Trophoblast cell (in vitro differentiated cells and primary cell): ENCODE data around the gene SORL1.

Source experiments
- DNase-seq, 2 donors: peaks; one replicate each; pipeline ENCODE4 v3.0.0-alpha.2; 2016
- H2AFZ ChIP-seq: 2 replicates; pipeline ENCODE4 v1.6.1; 2013; ENCODE audit warnings: low read length, moderate library complexity, mild to moderate bottlenecking; ENCODE audit not compliant: insufficient read depth, poor library complexity
- H2AK5ac ChIP-seq: 2 replicates; pipeline ENCODE4 v1.6.1; 2013; ENCODE audit warnings: mild to moderate bottlenecking, low read length
- H2BK120ac ChIP-seq: 2 replicates; pipeline ENCODE4 v1.6.1; 2013; ENCODE audit warnings: low read length, mild to moderate bottlenecking, moderate library complexity; ENCODE audit not compliant: insufficient read depth, poor library complexity
- H2BK12ac ChIP-seq: 2 replicates; pipeline ENCODE4 v1.6.1; 2013; ENCODE audit warnings: mild to moderate bottlenecking, low read length, moderate library complexity
- H2BK5ac ChIP-seq: 2 replicates; pipeline ENCODE4 v1.6.1; 2013; ENCODE audit warnings: low read length, low read depth, moderate library complexity, mild to moderate bottlenecking; ENCODE audit not compliant: poor library complexity
- H3K14ac ChIP-seq: 2 replicates; pipeline ENCODE4 v1.6.1; 2013; ENCODE audit warnings: mild to moderate bottlenecking, low read length
- H3K18ac ChIP-seq: 2 replicates; pipeline ENCODE4 v1.6.1; 2013; ENCODE audit warnings: mild to moderate bottlenecking, low read length
- H3K23ac ChIP-seq: 2 replicates; pipeline ENCODE4 v1.6.1; 2013; ENCODE audit warnings: low read length
- H3K27ac ChIP-seq: 2 replicates; pipeline ENCODE4 v1.5.1; 2013; ENCODE audit warnings: low read depth, mild to moderate bottlenecking, inconsistent platforms, low read length, moderate library complexity
- H3K27me3 ChIP-seq: 2 replicates; pipeline ENCODE4 v1.6.1; 2013; ENCODE audit warnings: inconsistent platforms, mild to moderate bottlenecking, low read length, moderate library complexity; ENCODE audit not compliant: insufficient read depth
- H3K36me3 ChIP-seq, 2 experiments: 1 replicate in 1 of 2; 2 replicates in 1 of 2; pipeline ENCODE4 v1.6.1; 2013; ENCODE audit warnings: low read length in 2 of 2, mild to moderate bottlenecking in 2 of 2, moderate library complexity in 1 of 2; ENCODE audit not compliant: insufficient read depth in 2 of 2, control insufficient read depth in 1 of 2
- H3K4ac ChIP-seq: 2 replicates; pipeline ENCODE4 v1.6.1; 2013; ENCODE audit warnings: low read depth, mild to moderate bottlenecking, low read length, moderate library complexity
- H3K4me1 ChIP-seq, 2 experiments: 1 replicate in 1 of 2; 2 replicates in 1 of 2; pipeline ENCODE4 v1.6.1; 2013; ENCODE audit warnings: low read length in 2 of 2, mild to moderate bottlenecking in 2 of 2, moderate library complexity in 1 of 2; ENCODE audit not compliant: insufficient read depth in 2 of 2, control insufficient read depth in 1 of 2
- H3K4me2 ChIP-seq: 2 replicates; pipeline ENCODE4 v1.6.1; 2013; ENCODE audit warnings: inconsistent platforms, mild to moderate bottlenecking, low read length, moderate library complexity
- H3K4me3 ChIP-seq: 2 replicates; pipeline ENCODE4 v1.5.1; 2013; ENCODE audit warnings: mild to moderate bottlenecking, low read depth, low read length, inconsistent platforms
- H3K79me1 ChIP-seq: one replicate; pipeline ENCODE4 v1.6.1; 2013; ENCODE audit warnings: low read length
- H3K79me2 ChIP-seq: 2 replicates; pipeline ENCODE4 v1.6.1; 2013; ENCODE audit warnings: low read length, mild to moderate bottlenecking; ENCODE audit not compliant: control insufficient read depth, insufficient read depth, poor library complexity
- H3K9ac ChIP-seq: 2 replicates; pipeline ENCODE4 v1.6.1; 2013; ENCODE audit warnings: mild to moderate bottlenecking, low read length
- H3K9me3 ChIP-seq: 2 replicates; pipeline ENCODE4 v1.6.1; 2013; ENCODE audit warnings: low read depth, mild to moderate bottlenecking, control low read depth, inconsistent platforms, low read length; ENCODE audit not compliant: insufficient read depth
- H4K12ac ChIP-seq: 2 replicates; pipeline ENCODE4 v1.6.1; 2013; ENCODE audit warnings: low read depth, mild to moderate bottlenecking, low read length, moderate library complexity
- H4K8ac ChIP-seq: 2 replicates; pipeline ENCODE4 v1.6.1; 2013; ENCODE audit warnings: low read depth, mild to moderate bottlenecking, low read length, moderate library complexity
- H4K91ac ChIP-seq: one replicate; pipeline ENCODE4 v1.6.1; 2013; ENCODE audit warnings: low read depth, mild to moderate bottlenecking, low read length, moderate library complexity
- WGBS: extraction: QIAGEN DNeasy Blood & Tissue Kit; methylation state at CpG from one replicate; pipeline ENCODE4 v1.1.7; 2013; ENCODE audit warnings: missing lambda C conversion rate; ENCODE audit not compliant: insufficient read length, insufficient coverage; ENCODE audit errors: extremely low coverage; 5-methylcytosine and 5-hydroxymethylcytosine counted together

SORL1 gene

GRCh38 chr11:121517996-121518395 is 65.9 kb downstream of the SORL1 start:
- Histone ChIP-seq H3K9me3 (no peaks in the 10 kb centered on the region), H3K4me3 (no peak overlapping the region), H4K12ac (no peak overlapping the region), H2BK120ac (no peak overlapping the region), H3K27me3 (no peaks in the 10 kb centered on the region), H3K14ac (no peak overlapping the region), H3K23ac (no peak overlapping the region), H3K4me1 (peaks cover 0 to 4% of the 10 kb centered on the region in 2 experiments), H2AK5ac (no peak overlapping the region), H3K18ac (no peak overlapping the region), H2AFZ (no peak overlapping the region), H3K4me2 (no peak overlapping the region), H3K4ac (no peak overlapping the region), H3K79me2 (no peaks in the 10 kb centered on the region), H4K8ac (no peak overlapping the region), H3K36me3 (peaks cover 2% of the 10 kb centered on the region in 2 experiments), H2BK12ac (no peak overlapping the region), H3K27ac (no peak overlapping the region), H3K9ac (no peak overlapping the region), H4K91ac (no peak overlapping the region), H3K79me1 (no peaks in the 10 kb centered on the region), H2BK5ac (no peak overlapping the region)
- DNase-seq: no peak
- no CpG with 5 or more reads among the region's 1 CpG for WGBS

GRCh38 chr11:121520243-121521144 is 68.4 kb downstream of the SORL1 start:
- no peak overlapping the region for H3K9ac ChIP-seq
- no peak for DNase-seq
- no peaks in the 10 kb centered on the region for H3K27me3 ChIP-seq
- no peak overlapping the region for H3K4ac ChIP-seq
- H3K23ac ChIP-seq: no peak overlapping the region
- no peak overlapping the region for H2BK12ac ChIP-seq
- H3K4me2 ChIP-seq: no peak overlapping the region
- H4K12ac ChIP-seq: no peak overlapping the region
- no peak overlapping the region for H4K91ac ChIP-seq
- H3K4me3 ChIP-seq: no peak overlapping the region
- no peak overlapping the region for H4K8ac ChIP-seq
- H2AFZ ChIP-seq: no peak overlapping the region
- H2BK5ac ChIP-seq: no peak overlapping the region
- H3K14ac ChIP-seq: no peak overlapping the region
- H2AK5ac ChIP-seq: no peak overlapping the region
- H3K9me3 ChIP-seq: no peaks in the 10 kb centered on the region
- peaks cover 2% of the 10 kb centered on the region in 2 experiments for H3K36me3 ChIP-seq
- no peak overlapping the region for H3K18ac ChIP-seq
- peaks cover 0 to 4% of the 10 kb centered on the region in 2 experiments for H3K4me1 ChIP-seq
- H3K27ac ChIP-seq: no peak overlapping the region
- no peaks in the 10 kb centered on the region for H3K79me2 ChIP-seq
- H2BK120ac ChIP-seq: no peak overlapping the region
- H3K79me1 ChIP-seq: no peaks in the 10 kb centered on the region
- no CpG with 5 or more reads among the region's 4 CpGs for WGBS

GRCh38 chr11:121521145-121522042 is 69.3 kb downstream of the SORL1 start:
- H3K18ac ChIP-seq: no peak overlapping the region
- H3K4ac ChIP-seq: no peak overlapping the region
- H4K8ac ChIP-seq: no peak overlapping the region
- H3K9ac ChIP-seq: no peak overlapping the region
- no peak overlapping the region for H4K12ac ChIP-seq
- no peak overlapping the region for H3K4me2 ChIP-seq
- H2AK5ac ChIP-seq: no peak overlapping the region
- no peak overlapping the region for H3K23ac ChIP-seq
- H3K79me2 ChIP-seq: no peaks in the 10 kb centered on the region
- H3K36me3 ChIP-seq: peaks cover 2% of the 10 kb centered on the region in 2 experiments
- DNase-seq: no peak
- H3K14ac ChIP-seq: no peak overlapping the region
- no peaks in the 10 kb centered on the region for H3K79me1 ChIP-seq
- peaks cover 0 to 4% of the 10 kb centered on the region in 2 experiments for H3K4me1 ChIP-seq
- H3K4me3 ChIP-seq: no peak overlapping the region
- H3K27me3 ChIP-seq: no peaks in the 10 kb centered on the region
- no peak overlapping the region for H2BK120ac ChIP-seq
- H2AFZ ChIP-seq: no peak overlapping the region
- H4K91ac ChIP-seq: no peak overlapping the region
- no peak overlapping the region for H2BK12ac ChIP-seq
- H2BK5ac ChIP-seq: no peak overlapping the region
- H3K9me3 ChIP-seq: peaks cover 3% of the 10 kb centered on the region
- WGBS: no CpG with 5 or more reads among the region's 4 CpGs
- no peak overlapping the region for H3K27ac ChIP-seq

GRCh38 chr11:121522043-121522941 is 70.2 kb downstream of the SORL1 start:
- H3K4ac ChIP-seq: no peak overlapping the region
- no peak overlapping the region for H2AFZ ChIP-seq
- no peak overlapping the region for H4K8ac ChIP-seq
- H2BK12ac ChIP-seq: no peak overlapping the region
- H3K14ac ChIP-seq: no peak overlapping the region
- H4K12ac ChIP-seq: no peak overlapping the region
- no peaks in the 10 kb centered on the region for H3K79me2 ChIP-seq
- H3K36me3 ChIP-seq: peaks cover 2% of the 10 kb centered on the region in 2 experiments
- H3K9ac ChIP-seq: no peak overlapping the region
- H3K4me1 ChIP-seq: peaks cover 0 to 4% of the 10 kb centered on the region in 2 experiments
- DNase-seq: no peak
- no peak overlapping the region for H4K91ac ChIP-seq
- no peak overlapping the region for H3K4me2 ChIP-seq
- H3K23ac ChIP-seq: no peak overlapping the region
- H3K4me3 ChIP-seq: no peak overlapping the region
- H3K18ac ChIP-seq: no peak overlapping the region
- no peak overlapping the region for H2BK5ac ChIP-seq
- no peaks in the 10 kb centered on the region for H3K79me1 ChIP-seq
- peaks cover 3% of the 10 kb centered on the region for H3K9me3 ChIP-seq
- no peaks in the 10 kb centered on the region for H3K27me3 ChIP-seq
- no CpG with 5 or more reads among the region's 11 CpGs for WGBS
- H2AK5ac ChIP-seq: no peak overlapping the region
- H2BK120ac ChIP-seq: no peak overlapping the region
- no peak overlapping the region for H3K27ac ChIP-seq
